ENCODE results near the gene KCNJ16. TPM values are rescaled to one million over a fixed set of nuclear protein-coding genes. Genes with fewer than 3 reads are reported as not detected.

KCNJ16 gene
- total RNA-seq, 2 experiments from 2014 or later = not detected

DNA sequence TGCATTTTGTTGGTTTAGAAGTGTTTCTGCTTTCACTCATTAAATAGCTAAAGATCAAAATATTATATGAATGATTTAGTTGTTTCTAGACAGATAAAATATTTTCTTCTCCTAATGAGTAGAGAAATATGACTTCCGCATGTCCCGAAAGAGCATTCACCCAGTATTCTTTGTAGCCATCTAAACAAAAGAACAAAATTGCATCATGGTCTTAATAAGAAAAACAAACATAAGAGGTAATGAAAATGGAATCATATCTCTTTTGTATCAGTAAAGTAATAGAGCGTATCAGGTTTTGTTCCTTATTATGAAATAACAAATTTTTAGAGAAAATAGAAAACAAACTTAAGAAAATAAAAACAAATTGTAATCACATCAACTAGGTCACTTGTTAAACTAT lies 78.2 kb downstream of the KCNJ16 start:
- intact Hi-C loops (cut with micrococcal nuclease) = no loop called here
- no peak for DNase-seq
- H3K4me1 Mint-ChIP-seq (ENCODE audit: low read depth) = no peaks in the 10 kb centered on the region
- no peak overlapping the region for H3K4me3 Mint-ChIP-seq
- POLR2A ChIA-PET = no interaction called here
- H3K9me3 Mint-ChIP-seq = no peaks in the 10 kb centered on the region
- H3K36me3 Mint-ChIP-seq = no peaks in the 10 kb centered on the region
- H3K27me3 Mint-ChIP-seq = peaks cover 10% of the 10 kb centered on the region
- no peak overlapping the region for H3K27ac Mint-ChIP-seq
- CTCF ChIA-PET = no interaction called here

DNA sequence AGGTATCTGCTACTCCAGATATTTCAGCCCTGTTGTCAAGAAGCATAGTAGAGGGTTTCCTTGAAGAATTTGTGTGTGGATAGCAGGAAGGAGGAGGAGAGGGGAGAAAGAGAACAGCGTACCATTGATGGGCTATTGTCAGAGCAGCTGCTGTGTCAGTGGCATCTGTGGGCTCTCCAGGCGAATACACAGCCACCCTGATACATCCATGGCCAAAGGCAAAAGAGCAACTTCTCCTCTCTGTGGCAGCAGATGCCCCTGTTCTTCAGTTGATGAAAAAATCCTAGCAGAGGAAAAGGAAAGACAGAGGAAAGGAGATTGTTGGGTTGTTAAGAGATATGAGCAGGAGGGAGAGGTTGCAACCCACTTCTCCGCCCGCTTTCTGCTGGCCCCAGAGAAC lies 82.1 kb downstream of the KCNJ16 start:
- no peak overlapping the region for H3K27ac Mint-ChIP-seq
- intact Hi-C loops (cut with micrococcal nuclease) = no loop called here
- no peaks in the 10 kb centered on the region for H3K4me1 Mint-ChIP-seq (ENCODE audit: low read depth)
- H3K27me3 Mint-ChIP-seq = peaks cover 4% of the 10 kb centered on the region
- H3K9me3 Mint-ChIP-seq = no peaks in the 10 kb centered on the region
- H3K4me3 Mint-ChIP-seq = no peak overlapping the region
- DNase-seq = no peak
- POLR2A ChIA-PET = no interaction called here
- H3K36me3 Mint-ChIP-seq = no peaks in the 10 kb centered on the region
- CTCF ChIA-PET = no interaction called here

DNA sequence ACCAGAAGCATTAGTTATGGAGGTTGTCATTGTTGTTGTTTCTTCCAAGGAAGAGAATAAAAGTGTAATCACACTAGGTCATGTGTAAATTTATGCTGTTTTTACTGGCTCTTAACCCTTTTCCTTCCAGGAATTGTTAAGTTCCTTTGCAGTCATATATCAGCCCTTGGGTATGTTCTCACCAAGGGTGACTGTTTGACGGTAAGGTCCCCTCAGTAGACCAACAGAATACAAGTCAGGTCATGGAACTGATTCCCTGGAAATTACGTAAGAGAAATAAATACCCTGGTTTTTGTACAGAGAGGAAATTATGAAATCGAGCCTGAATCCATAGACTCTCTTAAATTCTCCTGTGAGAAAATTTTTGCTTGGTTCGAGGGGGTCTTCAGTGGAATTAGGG lies 83.2 kb downstream of the KCNJ16 start:
- DNase-seq = no peak
- intact Hi-C loops (cut with micrococcal nuclease) = no loop called here
- Mint-ChIP-seq H3K9me3 (no peaks in the 10 kb centered on the region), H3K4me1 (ENCODE audit: low read depth) (no peaks in the 10 kb centered on the region), H3K4me3 (no peak overlapping the region), H3K27ac (no peak overlapping the region), H3K27me3 (peaks cover 4% of the 10 kb centered on the region), H3K36me3 (no peaks in the 10 kb centered on the region)
- CTCF ChIA-PET = no interaction called here
- POLR2A ChIA-PET = no interaction called here

DNA sequence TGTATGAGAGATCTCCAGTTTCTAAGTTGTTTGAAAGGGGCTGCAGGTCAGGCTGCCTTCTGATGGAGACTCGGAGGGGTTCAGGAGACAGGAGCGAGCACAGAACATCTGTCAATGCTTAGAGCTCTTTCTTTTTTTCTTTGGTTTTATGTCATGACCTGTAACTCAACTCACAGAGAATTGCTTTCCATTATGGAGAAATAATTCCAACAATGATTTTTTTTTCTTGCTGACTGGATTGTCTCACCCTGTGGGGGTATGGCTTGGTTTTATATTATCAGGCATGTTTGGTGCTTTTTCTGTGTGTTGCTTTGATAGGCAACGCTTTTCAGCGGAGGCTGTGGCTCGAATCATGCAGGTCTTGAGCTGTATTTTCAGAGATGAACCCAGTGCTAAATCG lies 83.6 kb downstream of the KCNJ16 start:
- Mint-ChIP-seq H3K4me3 (no peak overlapping the region), H3K27ac (no peak overlapping the region), H3K36me3 (no peaks in the 10 kb centered on the region), H3K27me3 (peaks cover 4% of the 10 kb centered on the region), H3K9me3 (no peaks in the 10 kb centered on the region), H3K4me1 (ENCODE audit: low read depth) (no peaks in the 10 kb centered on the region)
- ChIA-PET CTCF (no interaction called here), POLR2A (no interaction called here)
- intact Hi-C loops (cut with micrococcal nuclease) = no loop called here
- no peak for DNase-seq

DNA sequence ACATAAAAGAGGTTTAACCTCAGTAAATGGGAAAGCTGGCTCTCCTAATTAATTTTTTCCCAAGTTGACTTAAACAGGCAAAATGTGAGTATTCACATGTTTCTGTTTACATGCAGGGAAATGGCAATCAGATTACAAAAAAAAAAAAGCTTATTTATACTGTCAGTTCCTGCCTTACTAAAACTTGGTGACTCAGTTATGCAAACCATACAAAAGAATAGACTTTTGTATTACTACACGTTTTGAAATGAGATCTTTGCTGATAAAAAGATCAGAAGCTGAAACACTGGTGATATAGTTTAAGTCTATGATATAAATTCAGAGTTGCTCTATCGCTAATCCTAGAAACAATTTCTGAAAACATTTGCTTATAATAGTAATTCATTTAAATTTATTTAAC lies 85.0 kb downstream of the KCNJ16 start:
- ChIA-PET CTCF (no interaction called here), POLR2A (no interaction called here)
- Mint-ChIP-seq H3K27me3 (peaks cover 7% of the 10 kb centered on the region), H3K4me1 (ENCODE audit: low read depth) (no peaks in the 10 kb centered on the region), H3K36me3 (no peaks in the 10 kb centered on the region), H3K4me3 (no peak overlapping the region), H3K27ac (no peak overlapping the region), H3K9me3 (no peaks in the 10 kb centered on the region)
- intact Hi-C loops (cut with micrococcal nuclease) = no loop called here
- DNase-seq = no peak

DNA sequence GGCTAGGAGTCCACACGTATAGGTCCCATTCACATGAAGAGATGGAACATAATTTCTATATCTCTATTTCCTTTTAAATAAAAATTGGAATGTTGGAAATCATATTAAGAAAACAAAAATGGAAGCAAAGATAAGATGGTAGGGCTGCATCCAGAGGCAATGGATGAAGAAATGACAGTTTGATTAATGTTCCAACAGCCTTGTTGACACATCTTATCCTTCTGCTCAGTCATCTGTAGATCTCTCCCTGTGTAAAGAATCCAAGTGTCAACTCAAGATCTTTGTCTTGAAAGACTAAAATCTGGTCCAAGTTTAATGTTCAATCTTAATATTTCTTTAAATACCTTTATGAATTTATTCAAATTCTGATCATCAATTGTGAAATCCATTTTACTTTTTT lies 86.5 kb downstream of the KCNJ16 start:
- intact Hi-C loops (cut with micrococcal nuclease) = no loop called here
- peaks cover 15% of the 10 kb centered on the region for H3K27me3 Mint-ChIP-seq

DNA sequence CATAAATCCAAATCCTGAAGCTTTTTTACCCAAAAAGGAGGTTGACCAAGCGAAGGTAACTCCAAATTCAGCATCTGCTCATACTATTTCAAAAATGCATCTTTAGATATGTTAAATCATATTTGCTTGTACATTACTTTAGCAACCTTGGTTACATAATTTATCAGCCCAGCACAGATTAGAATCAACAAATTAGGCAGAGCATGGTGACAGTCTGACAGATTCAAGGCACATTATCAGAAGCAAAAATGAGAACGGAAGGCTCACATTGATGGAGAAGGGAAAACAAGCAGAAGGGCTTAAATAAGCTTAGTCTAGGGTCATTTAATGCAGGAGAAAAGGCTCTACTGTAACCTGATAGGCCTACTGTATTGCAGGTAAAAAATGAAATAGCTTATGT lies 90.4 kb downstream of the KCNJ16 start:
- Mint-ChIP-seq H3K27ac (no peak overlapping the region), H3K9me3 (no peaks in the 10 kb centered on the region), H3K36me3 (no peaks in the 10 kb centered on the region), H3K4me3 (no peak overlapping the region), H3K4me1 (ENCODE audit: low read depth) (peaks cover 19% of the 10 kb centered on the region), H3K27me3 (peaks cover 43% of the 10 kb centered on the region)
- POLR2A ChIA-PET = no interaction called here
- intact Hi-C loops (cut with micrococcal nuclease) = no loop called here
- no peak for DNase-seq
- CTCF ChIA-PET = interaction anchor here (0.8 kb wide), 1 partner anchor 28 kb away, joined by 3 read pairs; no protein-coding TSS in a partner anchor

More for the DNA sequence above, 86.5 kb downstream of the KCNJ16 start:
- ChIA-PET CTCF (no interaction called here), POLR2A (no interaction called here)
- Mint-ChIP-seq H3K36me3 (no peaks in the 10 kb centered on the region), H3K9me3 (no peaks in the 10 kb centered on the region), H3K4me3 (no peak overlapping the region), H3K4me1 (ENCODE audit: low read depth) (no peaks in the 10 kb centered on the region), H3K27ac (no peak overlapping the region)
- DNase-seq = no peak

DNA sequence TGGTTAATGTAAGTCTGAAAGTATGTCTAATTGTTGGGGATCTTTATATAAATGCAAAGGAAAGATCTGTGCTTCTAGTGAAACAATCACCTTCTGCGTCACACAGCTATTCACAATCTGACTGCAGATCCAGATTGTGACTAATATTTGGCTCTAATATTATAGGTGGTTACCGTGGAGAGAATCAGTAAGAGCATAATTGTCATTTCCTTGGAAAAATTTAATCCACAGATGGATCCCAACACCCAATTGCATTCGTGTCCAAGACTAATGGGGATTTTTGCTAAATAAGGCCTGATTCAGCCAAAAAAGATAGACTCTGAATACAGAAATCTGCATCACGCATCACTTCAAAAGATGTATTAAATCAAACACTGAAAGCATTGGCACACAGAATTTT lies 91.6 kb downstream of the KCNJ16 start:
- no peak overlapping the region for H3K4me3 Mint-ChIP-seq
- POLR2A ChIA-PET = no interaction called here

DNA sequence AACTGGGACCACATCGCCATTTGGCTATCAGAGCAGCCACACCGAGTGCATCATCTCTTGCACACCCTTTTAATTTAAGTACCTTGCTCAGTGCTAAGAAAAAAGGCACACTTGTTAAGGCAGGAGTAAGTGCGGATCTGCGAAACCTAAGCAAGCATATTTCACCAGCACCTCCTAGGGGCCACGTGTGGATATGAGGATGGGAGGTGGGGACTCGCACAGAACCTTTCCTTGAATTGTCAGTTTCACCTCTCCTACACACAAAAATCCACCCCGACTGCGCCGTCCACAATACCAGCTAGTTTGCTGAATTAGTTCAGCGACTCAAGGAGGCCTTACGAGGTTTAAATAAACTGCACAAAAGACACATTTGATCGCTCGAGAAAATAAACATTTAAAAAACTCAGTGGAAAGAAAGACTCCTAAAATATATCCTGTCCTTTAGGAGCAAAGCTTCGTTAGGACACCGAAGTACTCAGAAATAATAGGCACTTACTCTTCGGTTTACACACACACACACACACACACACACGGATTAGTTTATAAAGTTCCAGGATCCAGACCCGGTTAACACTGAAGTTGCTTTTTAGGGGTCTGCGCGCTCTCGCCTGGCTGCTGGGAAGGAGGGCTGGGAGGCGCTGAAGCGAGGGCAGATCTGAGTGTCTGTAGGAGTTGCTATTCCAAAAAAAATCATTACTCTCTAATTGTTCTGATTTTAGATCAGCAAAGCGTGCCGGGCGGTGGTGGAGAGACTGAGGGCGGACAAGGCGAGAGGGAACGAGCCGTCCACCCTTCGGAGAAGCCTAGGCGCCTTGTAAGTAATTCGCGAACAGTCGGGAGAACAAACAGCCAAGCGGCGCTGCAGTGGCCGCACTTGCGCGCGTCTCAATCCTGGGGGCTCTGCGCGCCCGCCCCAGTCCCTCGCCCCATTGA lies 93.3 kb downstream of the KCNJ16 start:
- Mint-ChIP-seq H3K9me3 (no peaks in the 10 kb centered on the region), H3K36me3 (no peaks in the 10 kb centered on the region), H3K4me3 (peak overlapping the region; percentile 28), H3K27ac (no peak overlapping the region), H3K27me3 (peaks cover 59% of the 10 kb centered on the region), H3K4me1 (ENCODE audit: low read depth) (peaks cover 20% of the 10 kb centered on the region)
- peak; percentile 39 for DNase-seq
- POLR2A ChIA-PET = no interaction called here
- intact Hi-C loops (cut with micrococcal nuclease) = loop anchor here (1.0 kb wide), 1 partner anchor 31 kb away; no protein-coding TSS in a partner anchor
- CTCF ChIA-PET = interaction anchor here (0.9 kb wide), 1 partner anchor 600 kb away, joined by 3 read pairs; no protein-coding TSS in a partner anchor

More for the DNA sequence above, 91.6 kb downstream of the KCNJ16 start:
- Mint-ChIP-seq H3K4me1 (ENCODE audit: low read depth) (peaks cover 20% of the 10 kb centered on the region), H3K27ac (no peak overlapping the region), H3K27me3 (peaks cover 50% of the 10 kb centered on the region), H3K36me3 (no peaks in the 10 kb centered on the region), H3K9me3 (no peaks in the 10 kb centered on the region)
- CTCF ChIA-PET = interaction anchor here (0.6 kb wide), 1 partner anchor 41 kb away, joined by 3 read pairs; no protein-coding TSS in a partner anchor
- no peak for DNase-seq
- intact Hi-C loops (cut with micrococcal nuclease) = no loop called here

DNA sequence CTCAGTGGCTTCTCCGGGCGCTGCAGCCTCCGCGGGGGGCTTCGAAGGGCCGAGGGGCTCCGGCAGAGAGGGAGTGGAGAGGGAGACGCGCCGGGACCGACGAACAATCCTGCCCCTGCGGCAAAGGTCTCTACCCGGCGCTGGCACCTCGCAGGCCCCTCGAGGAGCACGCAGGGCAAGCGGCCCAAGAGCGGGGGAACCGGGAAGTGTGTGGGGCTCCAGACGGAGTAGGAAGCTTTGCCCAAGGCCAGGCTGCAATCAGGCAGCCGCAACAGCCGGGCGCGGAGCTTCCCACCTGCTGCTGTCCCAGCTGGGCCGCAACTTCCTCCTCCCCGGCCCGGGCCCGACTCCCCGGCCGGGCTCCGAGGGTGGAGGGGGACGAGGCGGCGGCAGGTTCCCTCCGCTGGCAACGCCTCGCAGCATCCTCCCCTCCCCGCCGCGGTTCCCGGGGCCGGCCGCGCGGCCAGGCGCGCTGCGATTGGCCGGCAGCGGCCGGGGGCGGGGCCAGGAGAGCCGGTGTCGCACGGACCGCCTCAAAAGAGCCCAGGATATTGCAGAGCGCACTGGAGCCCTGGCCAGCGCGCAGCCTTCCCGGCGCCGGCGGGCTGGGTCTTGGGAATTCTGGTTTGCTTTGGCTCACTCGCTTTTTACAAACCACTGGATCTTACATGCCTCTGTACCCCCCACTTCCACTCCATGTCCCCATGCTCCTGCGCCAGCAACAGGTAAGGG lies 94.1 kb downstream of the KCNJ16 start, which contains the start of gene KCNJ2:
TSS of gene KCNJ2 (plus strand) at position 556 of the 732 bp plus-strand sequence. CDS start 5,508 bp downstream, outside the sequence.
- Mint-ChIP-seq H3K36me3 (no peaks in the 10 kb centered on the region), H3K9me3 (no peaks in the 10 kb centered on the region), H3K4me1 (ENCODE audit: low read depth) (peaks cover 20% of the 10 kb centered on the region), H3K27ac (no peak within 1 kb of the TSS), H3K4me3 (peak within 1 kb of the TSS; percentile 57), H3K27me3 (peaks cover 61% of the 10 kb centered on the region)
- CTCF ChIA-PET = interaction anchor here (0.9 kb wide), 1 partner anchor 601 kb away, joined by 3 read pairs; no protein-coding TSS in a partner anchor
- intact Hi-C loops (cut with micrococcal nuclease) = loop anchor here (1.0 kb wide), 1 partner anchor 32 kb away; no protein-coding TSS in a partner anchor
- peak; percentile 68 for DNase-seq
- POLR2A ChIA-PET = no interaction called here

DNA sequence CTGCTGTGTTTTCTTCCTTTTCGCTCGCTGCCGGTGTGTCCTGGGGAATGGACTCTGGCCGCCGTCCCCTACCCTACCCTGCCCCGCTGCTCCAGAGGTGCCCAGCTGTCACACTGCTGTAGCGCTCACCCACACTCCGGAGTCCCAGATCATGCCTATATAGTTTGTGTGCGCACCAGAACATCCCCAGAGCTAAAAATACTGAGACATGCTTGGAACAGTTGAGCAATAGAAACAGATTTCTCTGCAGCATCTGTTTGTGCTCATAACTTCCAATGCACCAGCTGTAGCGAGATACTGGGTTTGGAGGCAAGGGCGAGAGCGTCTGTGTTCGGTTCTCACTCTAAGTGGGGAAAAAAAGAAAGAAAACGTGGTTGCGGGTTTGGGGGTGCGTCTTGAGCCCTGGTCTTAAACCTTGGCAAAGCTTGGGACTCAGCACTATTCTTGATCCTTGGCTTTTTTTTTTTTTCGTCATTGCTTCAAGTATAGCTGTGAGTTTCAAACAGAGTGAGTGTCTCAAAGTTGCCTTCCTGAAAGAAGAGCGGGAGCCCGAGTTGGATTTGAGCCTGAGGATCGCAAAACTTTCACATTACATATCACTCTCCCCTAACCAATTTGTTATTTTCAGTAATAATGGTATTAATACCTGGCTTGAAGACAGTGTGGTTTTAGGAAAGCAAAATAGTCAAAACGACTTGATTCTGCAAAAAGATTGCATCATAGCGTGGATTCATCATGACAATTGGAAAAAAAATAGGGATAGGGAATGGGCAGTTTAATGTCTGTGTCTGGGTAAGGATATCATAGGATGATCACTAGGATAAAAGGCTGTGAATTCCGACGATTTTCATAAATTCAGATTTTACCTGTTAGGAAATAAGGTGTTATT lies 94.9 kb downstream of the KCNJ16 start:
- ChIA-PET CTCF (no interaction called here), POLR2A (no interaction called here)
- H3K4me3 Mint-ChIP-seq = peak overlapping the region; percentile 57
- DNase-seq = no peak
- intact Hi-C loops (cut with micrococcal nuclease) = no loop called here
- peaks cover 60% of the 10 kb centered on the region for H3K27me3 Mint-ChIP-seq
- H3K36me3 Mint-ChIP-seq = no peaks in the 10 kb centered on the region
- no peaks in the 10 kb centered on the region for H3K9me3 Mint-ChIP-seq
- H3K27ac Mint-ChIP-seq = no peak overlapping the region
- H3K4me1 Mint-ChIP-seq (ENCODE audit: low read depth) = peaks cover 20% of the 10 kb centered on the region

DNA sequence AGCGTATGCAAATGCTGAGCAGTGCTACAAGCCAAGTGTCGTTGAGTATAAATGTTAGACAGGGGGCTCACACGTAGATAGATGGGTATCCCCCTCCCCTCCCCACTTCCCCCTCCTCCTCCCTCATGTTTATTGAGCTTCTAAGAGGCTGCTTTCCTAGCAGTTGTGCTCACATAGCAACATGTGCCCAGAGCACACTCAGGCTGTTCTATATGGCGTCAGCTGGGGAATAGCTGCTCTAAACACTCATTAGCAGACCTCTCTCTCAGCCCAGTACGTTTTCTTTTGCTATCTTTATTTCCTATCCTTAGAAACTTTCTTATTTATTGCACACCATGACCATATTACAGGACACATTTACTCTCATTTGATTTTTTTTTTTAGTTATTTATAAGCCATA lies 96.1 kb downstream of the KCNJ16 start:
- no peaks in the 10 kb centered on the region for H3K36me3 Mint-ChIP-seq
- no peaks in the 10 kb centered on the region for H3K9me3 Mint-ChIP-seq
- POLR2A ChIA-PET = no interaction called here
- intact Hi-C loops (cut with micrococcal nuclease) = no loop called here
- H3K4me3 Mint-ChIP-seq = no peak overlapping the region
- DNase-seq = no peak
- CTCF ChIA-PET = no interaction called here
- peaks cover 20% of the 10 kb centered on the region for H3K4me1 Mint-ChIP-seq (ENCODE audit: low read depth)
- peaks cover 54% of the 10 kb centered on the region for H3K27me3 Mint-ChIP-seq
- H3K27ac Mint-ChIP-seq = no peak overlapping the region
